Natural killer cell (primary cell): ENCODE data around the gene DEXI. TPM values are rescaled to one million over a fixed set of nuclear protein-coding genes. Genes with fewer than 3 reads are reported as not detected.
A peak's percentile ranks its signal among the peaks of the same experiment; 100 is the strongest.

ENCODE experiments used
- ATAC-seq, 3 donors: fragments of 150-1000 bp in 2 of 3; fragments of 200-7000 bp in 1 of 3; cut with Tn5 transposase; 1 replicate in 1 of 3; 2 replicates in 2 of 3; pipeline ENCODE4 v1.10.0; 2021; ENCODE audit warnings: mild to moderate bottlenecking in 2 of 3, moderate library complexity in 2 of 3
- DNase-seq, 2 donors: peaks; one replicate each; pipeline versions ENCODE4 v3.0.0 to v3.0.0-alpha.2; 2013 to 2021; ENCODE audit warnings: mixed read lengths in 1 of 2
- H3K27ac ChIP-seq: one replicate; pipeline ENCODE4 v1.5.1; 2013; ENCODE audit warnings: mild to moderate bottlenecking, low read length
- H3K27me3 ChIP-seq: one replicate; pipeline ENCODE4 v1.6.1; 2013; ENCODE audit warnings: low read length; ENCODE audit not compliant: control insufficient read depth, insufficient read depth
- H3K36me3 ChIP-seq: one replicate; pipeline ENCODE4 v1.6.1; 2013; ENCODE audit warnings: low read length; ENCODE audit not compliant: control insufficient read depth, insufficient read depth
- H3K4me1 ChIP-seq: one replicate; pipeline ENCODE4 v1.6.1; 2013; ENCODE audit warnings: low read length; ENCODE audit not compliant: control insufficient read depth, insufficient read depth
- H3K4me3 ChIP-seq: one replicate; pipeline ENCODE4 v1.5.1; 2013; ENCODE audit warnings: low read length
- H3K9me3 ChIP-seq: one replicate; pipeline ENCODE4 v1.6.1; 2013; ENCODE audit warnings: low read length; ENCODE audit not compliant: control insufficient read depth, insufficient read depth
- H3K27ac Mint-ChIP-seq, 2 donors: one replicate each; pipeline ENCODE4 v1.8.0; 2022; ENCODE audit warnings: mild to moderate bottlenecking in 2 of 2, mixed read lengths in 2 of 2, moderate library complexity in 1 of 2
- H3K27me3 Mint-ChIP-seq, 2 donors: one replicate each; pipeline ENCODE4 v1.8.0; 2022; ENCODE audit warnings: low read depth in 2 of 2, mixed read lengths in 2 of 2
- H3K36me3 Mint-ChIP-seq: one replicate; pipeline ENCODE4 v1.8.0; 2022; ENCODE audit warnings: mixed read lengths
- H3K4me1 Mint-ChIP-seq, 2 donors: one replicate each; pipeline ENCODE4 v1.8.0; 2022; ENCODE audit warnings: mixed read lengths in 2 of 2
- H3K4me3 Mint-ChIP-seq: one replicate; pipeline ENCODE4 v1.8.0; 2022; ENCODE audit warnings: mild to moderate bottlenecking, moderate library complexity, mixed read lengths
- H3K9me3 Mint-ChIP-seq, 2 donors: one replicate each; pipeline ENCODE4 v1.8.0; 2022; ENCODE audit warnings: mixed read lengths in 2 of 2
- CTCF ChIP-seq: fragments of 200-600 bp; IDR thresholded peaks from one replicate; pipeline ENCODE4 v1.8.0; 2022; ENCODE audit warnings: antibody characterized with exemption
- WGBS: methylation state at CpG from one replicate; pipeline ENCODE4 v1.1.7; 2013; ENCODE audit warnings: missing lambda C conversion rate; ENCODE audit not compliant: insufficient coverage; 5-methylcytosine and 5-hydroxymethylcytosine counted together
- intact Hi-C: fragments of 100-400 bp; cut with micrococcal nuclease; formaldehyde crosslinking; loops from one replicate; pipeline ENCODE4 v1.14.2; 2022
- total RNA-seq, 4 donors: library from RNA; stranded (reverse); fragments of 120-200 nt in 1 of 4; gene quantifications; one replicate each; pipeline versions ENCODE4 v1.2.3 to v1.2.4, GENCODE V29; 2013 to 2022

DEXI gene
- total RNA-seq, 3 donors from 2014 or later (not counting 1 experiment from before 2014, with no cell fraction given): 8.7 to 15.2 (median 14.4) TPM

DNA sequence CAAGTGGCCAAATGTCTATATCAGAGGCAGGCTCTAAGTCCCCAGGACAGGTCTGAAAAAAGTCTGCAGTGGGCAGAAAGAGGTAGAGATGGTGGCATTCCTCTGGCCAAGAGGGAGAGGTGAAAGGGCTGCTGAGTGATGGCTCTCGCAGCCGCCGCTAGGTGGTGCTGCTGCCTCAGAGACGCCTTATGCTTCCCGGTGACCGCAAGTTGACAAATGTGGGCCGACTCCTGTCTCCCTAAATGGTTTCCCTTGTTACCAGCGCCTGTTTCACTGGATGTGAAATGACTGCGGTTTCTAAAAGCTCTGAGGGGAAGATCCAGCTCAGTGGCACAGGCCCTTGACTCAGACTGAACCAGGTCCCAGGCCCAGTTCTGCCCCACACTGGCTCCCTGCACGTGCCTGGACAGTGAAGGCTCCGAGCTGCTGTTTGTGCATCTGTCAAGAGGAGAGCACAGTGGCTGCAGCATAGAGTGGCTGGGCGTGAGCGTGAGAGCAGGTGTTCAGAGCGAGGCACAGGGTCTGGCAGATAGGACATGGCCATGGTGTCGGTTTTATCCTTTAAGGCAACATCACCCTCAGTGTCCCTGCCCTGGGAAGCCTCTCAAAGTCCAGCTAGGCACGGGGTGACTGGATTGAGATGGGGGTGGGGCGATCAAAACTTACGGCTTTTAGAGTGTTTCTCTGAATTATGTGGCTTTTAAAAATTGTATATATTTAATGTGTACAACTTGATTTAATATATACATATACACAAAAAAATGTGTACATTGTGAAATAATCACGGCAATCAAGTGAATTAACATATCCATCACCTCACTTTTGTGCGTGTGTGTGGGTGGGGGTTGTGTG lies 22.0 kb upstream of the DEXI start:
- peaks cover 11% of the 10 kb centered on the region for H3K4me1 ChIP-seq
- peak; percentile 96 for TF ChIP-seq CTCF
- Mint-ChIP-seq H3K9me3 (no peaks in the 10 kb centered on the region), H3K27ac (no peak overlapping the region), H3K36me3 (no peaks in the 10 kb centered on the region), H3K4me1 (peaks cover 8 to 12% of the 10 kb centered on the region in 2 donors), H3K4me3 (no peak overlapping the region), H3K27me3 (no peaks in the 10 kb centered on the region)
- DNase-seq (peak; percentile 76 to 91), ATAC-seq (peak; percentile 85 to 97 (median 94))
- intact Hi-C loops: loop anchor here (2.0 kb wide), 2 partner anchors 393 to 443 kb away; no protein-coding TSS in a partner anchor
- H3K4me3 ChIP-seq: no peak overlapping the region
- 32% methylated on average over 17 of the region's 20 CpGs for WGBS
- H3K36me3 ChIP-seq: peaks cover 21% of the 10 kb centered on the region
- no peaks in the 10 kb centered on the region for H3K27me3 ChIP-seq
- H3K27ac ChIP-seq: no peak overlapping the region
- no peaks in the 10 kb centered on the region for H3K9me3 ChIP-seq

DNA sequence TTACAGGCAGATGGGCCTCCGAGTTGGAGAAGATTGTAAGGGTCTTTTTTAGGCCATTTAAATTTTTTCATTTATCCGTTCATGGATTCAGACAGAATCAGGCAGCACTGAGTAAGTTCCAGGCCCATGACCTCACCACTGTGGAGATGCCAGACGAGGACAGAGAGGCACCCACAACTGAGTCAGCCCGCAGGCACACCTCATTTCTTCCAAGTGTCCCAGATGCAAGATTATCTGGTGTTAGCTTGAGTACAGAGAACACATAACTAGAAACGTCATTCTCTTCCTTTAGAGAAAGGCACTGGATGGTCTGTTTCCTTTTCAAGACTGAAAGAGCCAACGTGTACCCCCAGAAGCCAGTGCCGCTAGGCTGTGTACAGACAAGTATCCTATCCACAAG lies 19.0 kb upstream of the DEXI start:
- peaks cover 8 to 22% of the 10 kb centered on the region in 2 donors for H3K4me1 Mint-ChIP-seq
- no peak overlapping the region for H3K27ac ChIP-seq
- no peaks in the 10 kb centered on the region for H3K36me3 Mint-ChIP-seq
- H3K27me3 ChIP-seq: no peaks in the 10 kb centered on the region
- DNase-seq (no peak), ATAC-seq (no peak)
- H3K27me3 Mint-ChIP-seq: no peaks in the 10 kb centered on the region
- H3K4me3 Mint-ChIP-seq: no peak overlapping the region
- no peak overlapping the region for H3K4me3 ChIP-seq
- no peak for TF ChIP-seq CTCF
- no peaks in the 10 kb centered on the region for H3K9me3 Mint-ChIP-seq
- no peak overlapping the region for H3K27ac Mint-ChIP-seq
- no peaks in the 10 kb centered on the region for H3K9me3 ChIP-seq
- peaks cover 11% of the 10 kb centered on the region for H3K4me1 ChIP-seq
- 88% methylated on average over 7 of the region's 7 CpGs for WGBS
- peaks cover 27% of the 10 kb centered on the region for H3K36me3 ChIP-seq
- intact Hi-C loops: no loop called here

DNA sequence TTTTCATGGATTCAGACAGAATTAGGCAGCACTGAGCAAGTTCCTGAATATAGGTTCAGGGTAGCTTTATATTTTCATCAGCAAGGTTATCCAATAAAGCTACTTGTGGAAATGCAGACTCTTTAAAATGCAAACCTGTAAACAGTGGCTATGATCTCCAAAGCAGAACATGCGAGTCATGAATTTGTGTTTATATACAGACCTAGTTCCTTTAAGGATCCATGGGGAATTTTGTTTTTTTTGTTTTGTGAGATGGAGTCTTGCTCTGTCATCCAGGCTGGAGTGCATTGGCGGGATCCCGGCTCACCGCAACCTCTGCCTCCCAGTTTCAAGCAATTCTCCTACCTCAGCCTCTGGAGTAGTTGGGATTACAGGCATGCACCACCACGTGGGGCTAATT lies 16.9 kb upstream of the DEXI start:
- Mint-ChIP-seq H3K4me3 (no peak overlapping the region), H3K27me3 (no peaks in the 10 kb centered on the region), H3K27ac (no peak overlapping the region), H3K36me3 (no peaks in the 10 kb centered on the region), H3K9me3 (no peaks in the 10 kb centered on the region), H3K4me1 (peaks cover 13 to 23% of the 10 kb centered on the region in 2 donors)
- Histone ChIP-seq H3K4me1 (peaks cover 11% of the 10 kb centered on the region), H3K27ac (no peak overlapping the region), H3K36me3 (peaks cover 24% of the 10 kb centered on the region), H3K4me3 (no peak overlapping the region), H3K9me3 (no peaks in the 10 kb centered on the region), H3K27me3 (no peaks in the 10 kb centered on the region)
- WGBS: 96% methylated on average over 5 of the region's 5 CpGs
- no peak for TF ChIP-seq CTCF
- no peak for ATAC-seq
- intact Hi-C loops: no loop called here
- DNase-seq: no peak
